Right renal pelvis (tissue), 4 donors: Measurements from ENCODE around the gene SYTL1. TPM values are rescaled to one million over a fixed set of nuclear protein-coding genes. Genes with fewer than 3 reads are reported as not detected.

ENCODE experiments used
- DNase-seq, 4 donors: peaks; one replicate each; pipeline ENCODE4 v3.0.0-alpha.2; 2013; ENCODE audit warnings: low read depth in 4 of 4, low spot score in 3 of 4, missing footprints in 1 of 4
- polyA plus RNA-seq, 4 donors: library from polyadenylated mRNA; unstranded; fragments of 120-200 nt; gene quantifications; one replicate each; pipeline ENCODE4 v1.2.1, GENCODE V29; 2013; ENCODE audit not compliant: insufficient read length in 4 of 4

SYTL1 gene
- polyA plus RNA-seq, 4 donors, result 8.2 to 16.0 (median 10.5) TPM

GRCh38 chr1:27399251-27400025 is 57.6 kb downstream of the SYTL1 start:
- DNase-seq, result no peak

GRCh38 chr1:27400082-27400962 is 58.5 kb downstream of the SYTL1 start:
- DNase-seq, result no peak

- no peak for DNase-seq
Measured at GRCh38 chr1:27400963-27401341, 59.1 kb downstream of the SYTL1 start.

GRCh38 chr1:27402349-27402754 is 60.5 kb downstream of the SYTL1 start:
- DNase-seq, result no peak

GRCh38 chr1:27403065-27403726 is 61.4 kb downstream of the SYTL1 start:
- no peak for DNase-seq

Other genes with a start within 250 kb of the SYTL1 start
- 10 to 100 TPM; 23.4 to 32.1 (median 25.0) TPM for gene SLC9A1, start 186.9 kb upstream of the SYTL1 start, polyA plus RNA-seq
- gene WDTC1, start 107.4 kb upstream of the SYTL1 start, polyA plus RNA-seq, result 10 to 100 TPM; 40.8 to 51.9 (median 44.9) TPM
- 10 to 100 TPM; 40.5 to 46.0 (median 42.5) TPM for gene TMEM222, start 19.9 kb upstream of the SYTL1 start, polyA plus RNA-seq
- 10 to 100 TPM in 1 of 4 donors, 1 to 10 TPM in 3; 6.8 to 10.1 (median 9.6) TPM for gene MAP3K6, start 24.9 kb downstream of the SYTL1 start, polyA plus RNA-seq
- 1 to 10 TPM; 1.6 to 3.1 (median 2.2) TPM for gene FCN3, start 32.8 kb downstream of the SYTL1 start, polyA plus RNA-seq
- under 1 TPM; 0.14 to 0.42 (median 0.23) TPM for gene CD164L2, start 41.3 kb downstream of the SYTL1 start, polyA plus RNA-seq
- gene GPR3, start 50.6 kb downstream of the SYTL1 start, polyA plus RNA-seq, result 1 to 10 TPM in 2 of 4 donors, under 1 TPM in 2; 0.91 to 1.0 (median 1.0) TPM
- gene WASF2, start 148.1 kb downstream of the SYTL1 start, polyA plus RNA-seq, result 100 to 1,000 TPM; 121 to 141 (median 136) TPM